Immature natural killer cell (primary cell): ENCODE measurements around the gene C14orf132. TPM values are rescaled to one million over a fixed set of nuclear protein-coding genes. Genes with fewer than 3 reads are reported as not detected.

Experiments used
- DNase-seq, 3 donors: peaks; one replicate each; pipeline ENCODE4 v3.0.0; 2022; ENCODE audit warnings: mixed read lengths in 1 of 3
- H3K27ac Mint-ChIP-seq, 6 donors: one replicate each; pipeline ENCODE4 v1.8.0; 2020; ENCODE audit warnings: mixed read lengths in 6 of 6, mild to moderate bottlenecking in 5 of 6, inconsistent platforms in 4 of 6, moderate library complexity in 3 of 6
- H3K27me3 Mint-ChIP-seq, 3 donors: one replicate each; pipeline ENCODE4 v1.8.0; 2020 to 2021; ENCODE audit warnings: low read depth in 3 of 3, mild to moderate bottlenecking in 3 of 3, mixed read lengths in 3 of 3, moderate library complexity in 3 of 3, inconsistent platforms in 1 of 3
- H3K36me3 Mint-ChIP-seq, 3 donors: one replicate each; pipeline ENCODE4 v1.8.0; 2020; ENCODE audit warnings: mixed read lengths in 3 of 3, inconsistent platforms in 2 of 3, mild to moderate bottlenecking in 2 of 3
- H3K4me1 Mint-ChIP-seq, 2 donors: one replicate each; pipeline ENCODE4 v1.8.0; 2020; ENCODE audit warnings: inconsistent platforms in 2 of 2, mild to moderate bottlenecking in 2 of 2, mixed read lengths in 2 of 2, moderate library complexity in 1 of 2
- H3K4me3 Mint-ChIP-seq, 5 donors: one replicate each; pipeline ENCODE4 v1.8.0; 2020; ENCODE audit warnings: mild to moderate bottlenecking in 5 of 5, mixed read lengths in 5 of 5, inconsistent platforms in 3 of 5, moderate library complexity in 3 of 5
- H3K9me3 Mint-ChIP-seq, 6 donors: one replicate each; pipeline ENCODE4 v1.8.0; 2020; ENCODE audit warnings: mild to moderate bottlenecking in 6 of 6, mixed read lengths in 6 of 6, inconsistent platforms in 4 of 6, moderate library complexity in 3 of 6
- polyA plus RNA-seq, 3 donors: library from polyadenylated mRNA; unstranded; fragments of 300-500 nt; fragmentation: Illumina TruSeq; gene quantifications; one replicate each; pipeline ENCODE4 v1.2.3, GENCODE V29; 2021

C14orf132 gene
- polyA plus RNA-seq, 3 donors from 2014 or later = not detected

- Mint-ChIP-seq H3K36me3 (no peaks in the 10 kb centered on the region), H3K27me3 (peaks cover 2 to 8% (median 3%) of the 10 kb centered on the region in 3 donors), H3K4me3 (no peak overlapping the region), H3K9me3 (no peaks in the 10 kb centered on the region), H3K27ac (no peak overlapping the region), H3K4me1 (no peaks in the 10 kb centered on the region)
- DNase-seq = no peak
Measured at GRCh38 chr14:96058576-96059200, 19.5 kb downstream of the C14orf132 start.

- Mint-ChIP-seq H3K27me3 (peaks cover 2 to 10% (median 3%) of the 10 kb centered on the region in 3 donors), H3K4me3 (no peak overlapping the region), H3K9me3 (no peaks in the 10 kb centered on the region), H3K27ac (no peak overlapping the region), H3K4me1 (no peaks in the 10 kb centered on the region), H3K36me3 (no peaks in the 10 kb centered on the region)
- DNase-seq = no peak
Measured at GRCh38 chr14:96059519-96060135, 20.5 kb downstream of the C14orf132 start.

DNA sequence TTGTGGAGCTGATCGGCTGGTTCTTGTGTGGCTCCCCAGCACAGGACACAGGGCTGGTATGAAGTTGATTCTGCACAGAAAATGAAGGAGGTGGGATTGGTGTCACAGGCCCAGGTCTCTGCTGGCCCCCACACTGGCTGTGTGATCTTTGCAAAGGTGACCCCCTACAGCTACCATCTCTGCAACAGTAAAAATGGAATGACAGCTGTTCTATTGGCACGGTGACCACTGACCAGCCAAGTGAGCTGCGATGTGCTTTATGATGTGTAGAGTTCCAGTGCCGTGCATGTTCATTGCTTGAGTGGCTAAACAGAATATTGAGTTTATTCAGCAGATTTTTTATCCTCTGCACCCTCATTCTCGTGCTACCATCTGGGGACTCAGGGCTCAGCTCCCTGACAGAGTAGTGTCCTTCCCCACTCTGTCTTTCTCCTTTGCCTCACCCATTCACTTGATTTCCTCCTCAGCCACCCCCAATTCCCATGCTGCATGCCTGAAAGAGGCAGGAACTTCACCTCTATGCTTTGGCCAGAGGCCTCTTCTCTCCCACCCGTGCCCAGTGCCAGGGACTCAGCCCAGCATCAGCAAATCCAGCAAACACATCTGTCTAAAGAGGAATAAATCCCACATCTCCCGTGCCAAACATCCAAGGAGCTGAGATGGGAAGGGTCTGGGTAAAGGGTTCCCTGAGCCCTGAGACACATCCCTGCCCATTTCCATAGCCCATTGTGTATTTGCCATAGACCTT lies 21.2 kb downstream of the C14orf132 start:
- Mint-ChIP-seq H3K4me1 (no peaks in the 10 kb centered on the region), H3K9me3 (no peaks in the 10 kb centered on the region), H3K27ac (no peak overlapping the region), H3K27me3 (peaks cover 3 to 10% (median 7%) of the 10 kb centered on the region in 3 donors), H3K36me3 (no peaks in the 10 kb centered on the region), H3K4me3 (no peak overlapping the region)
- DNase-seq = no peak

- Mint-ChIP-seq H3K9me3 (no peaks in the 10 kb centered on the region), H3K27me3 (peaks cover 3 to 10% (median 7%) of the 10 kb centered on the region in 3 donors), H3K27ac (no peak overlapping the region), H3K4me3 (no peak overlapping the region), H3K36me3 (no peaks in the 10 kb centered on the region), H3K4me1 (no peaks in the 10 kb centered on the region)
- DNase-seq = no peak
Measured at GRCh38 chr14:96062010-96062409, 22.8 kb downstream of the C14orf132 start.

- Mint-ChIP-seq H3K4me1 (no peaks in the 10 kb centered on the region), H3K9me3 (no peaks in the 10 kb centered on the region), H3K27me3 (peaks cover 3 to 10% (median 7%) of the 10 kb centered on the region in 3 donors), H3K4me3 (no peak overlapping the region), H3K36me3 (no peaks in the 10 kb centered on the region), H3K27ac (no peak overlapping the region)
- no peak for DNase-seq
Measured at GRCh38 chr14:96062506-96062905, 23.3 kb downstream of the C14orf132 start.

- no peaks in the 10 kb centered on the region for H3K4me1 Mint-ChIP-seq
- peaks cover 3 to 9% (median 7%) of the 10 kb centered on the region in 3 donors for H3K27me3 Mint-ChIP-seq
- H3K36me3 Mint-ChIP-seq = no peaks in the 10 kb centered on the region
- no peaks in the 10 kb centered on the region for H3K9me3 Mint-ChIP-seq
- H3K4me3 Mint-ChIP-seq = no peak overlapping the region
- no peak overlapping the region for H3K27ac Mint-ChIP-seq
- DNase-seq = no peak
Measured at GRCh38 chr14:96064866-96065265, 25.7 kb downstream of the C14orf132 start.

DNA sequence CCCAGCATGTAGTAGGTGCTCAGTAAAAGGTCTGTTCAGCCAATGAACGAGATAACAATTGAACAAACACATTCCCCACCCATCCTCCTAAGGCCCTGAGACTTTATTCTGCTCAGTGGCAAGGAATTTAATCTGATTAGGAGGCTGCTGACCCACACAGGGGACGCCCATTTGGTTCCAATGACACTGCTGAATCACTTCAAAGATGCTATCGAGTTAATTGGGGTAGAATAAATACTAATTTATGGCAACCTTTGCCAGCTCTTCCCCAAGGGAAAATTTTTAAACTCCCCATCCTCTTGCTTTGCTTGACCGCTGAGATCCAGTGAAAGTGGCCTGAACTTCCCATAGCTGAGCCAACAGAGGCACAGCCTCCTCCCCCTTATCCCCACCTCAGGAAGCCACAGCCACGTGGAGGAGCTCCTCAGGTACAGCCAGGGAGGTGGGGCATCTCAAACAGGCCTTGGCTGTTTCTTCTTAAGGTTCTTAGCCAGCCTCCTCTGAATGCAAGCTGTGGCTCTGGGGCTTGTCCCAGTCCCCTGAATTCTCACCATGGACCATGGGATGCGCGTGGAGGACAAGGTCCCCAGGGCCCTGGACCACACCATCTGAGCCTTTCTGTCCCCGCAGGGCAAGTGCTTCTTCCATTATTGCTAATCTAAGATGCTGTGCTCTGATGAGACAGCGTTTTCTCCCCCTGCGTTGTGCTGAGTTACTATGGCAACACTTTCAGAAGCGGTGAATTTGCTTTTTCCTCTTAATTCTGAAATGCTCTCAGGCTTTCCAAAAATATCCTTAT lies 26.7 kb downstream of the C14orf132 start:
- Mint-ChIP-seq H3K4me1 (no peaks in the 10 kb centered on the region), H3K36me3 (no peaks in the 10 kb centered on the region), H3K4me3 (no peak overlapping the region), H3K27ac (no peak overlapping the region), H3K9me3 (no peaks in the 10 kb centered on the region), H3K27me3 (peaks cover 2 to 9% (median 4%) of the 10 kb centered on the region in 3 donors)
- no peak for DNase-seq

DNA sequence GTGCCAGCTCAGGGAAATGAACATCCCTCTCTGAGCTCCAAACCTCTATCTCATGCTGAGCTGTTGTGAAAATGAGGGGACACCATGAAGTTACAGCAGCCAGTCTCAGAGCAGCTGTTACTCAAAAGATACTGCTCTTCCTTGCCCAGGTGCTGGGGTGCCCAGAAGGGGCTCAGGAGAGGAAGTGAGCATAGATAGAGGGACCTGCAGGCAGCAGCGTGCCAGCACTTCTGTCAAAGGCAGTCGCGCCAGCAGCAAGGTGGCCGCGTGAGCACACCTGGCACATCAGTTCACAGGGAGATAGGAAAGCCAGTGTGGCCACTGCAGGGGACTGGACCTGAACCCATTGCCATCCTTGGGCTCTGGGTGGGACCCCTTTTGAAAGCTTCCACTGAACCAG lies 27.8 kb downstream of the C14orf132 start:
- Mint-ChIP-seq H3K4me3 (no peak overlapping the region), H3K27me3 (peaks cover 2 to 9% (median 4%) of the 10 kb centered on the region in 3 donors), H3K9me3 (no peaks in the 10 kb centered on the region), H3K36me3 (no peaks in the 10 kb centered on the region), H3K4me1 (no peaks in the 10 kb centered on the region), H3K27ac (no peak overlapping the region)
- DNase-seq = no peak

GRCh38 chr14:96067985-96068930 lies 29.1 kb downstream of the C14orf132 start:
- peaks cover 2 to 8% (median 6%) of the 10 kb centered on the region in 3 donors for H3K27me3 Mint-ChIP-seq
- no peaks in the 10 kb centered on the region for H3K4me1 Mint-ChIP-seq

GRCh38 chr14:96069421-96069820 lies 30.3 kb downstream of the C14orf132 start:
- Mint-ChIP-seq H3K4me1 (no peaks in the 10 kb centered on the region), H3K9me3 (no peaks in the 10 kb centered on the region), H3K27ac (no peak overlapping the region), H3K4me3 (no peak overlapping the region), H3K36me3 (no peaks in the 10 kb centered on the region), H3K27me3 (peaks cover 2 to 11% (median 6%) of the 10 kb centered on the region in 3 donors)
- no peak for DNase-seq

More at GRCh38 chr14:96067985-96068930, 29.1 kb downstream of the C14orf132 start:
- Mint-ChIP-seq H3K27ac (no peak overlapping the region), H3K36me3 (no peaks in the 10 kb centered on the region), H3K9me3 (no peaks in the 10 kb centered on the region), H3K4me3 (no peak overlapping the region)
- DNase-seq = no peak

- Mint-ChIP-seq H3K27me3 (peaks cover 2 to 9% (median 7%) of the 10 kb centered on the region in 3 donors), H3K9me3 (no peaks in the 10 kb centered on the region), H3K27ac (no peak overlapping the region), H3K36me3 (no peaks in the 10 kb centered on the region), H3K4me3 (no peak overlapping the region), H3K4me1 (no peaks in the 10 kb centered on the region)
- no peak for DNase-seq
Measured at GRCh38 chr14:96071561-96071960, 32.4 kb downstream of the C14orf132 start.

DNA sequence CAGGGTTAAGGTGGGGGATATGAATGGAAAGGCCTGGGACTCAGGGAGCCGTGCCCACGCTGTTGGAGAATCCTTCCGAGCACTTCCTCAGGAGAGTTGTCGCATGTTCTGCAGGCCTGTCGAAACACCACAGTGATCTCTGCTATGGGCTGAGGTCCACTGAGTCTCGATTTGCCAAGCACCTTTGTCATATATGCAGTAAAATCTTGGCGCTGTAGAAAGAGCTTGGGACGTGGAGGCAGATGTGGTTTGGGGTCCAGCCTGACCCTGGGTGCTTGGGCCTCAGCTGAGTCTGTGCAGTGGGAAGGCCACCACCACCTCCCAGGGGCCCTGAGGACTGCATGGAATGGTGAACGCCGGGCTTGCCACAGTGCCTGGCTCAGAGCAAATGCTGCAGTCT lies 32.9 kb downstream of the C14orf132 start:
- Mint-ChIP-seq H3K9me3 (no peaks in the 10 kb centered on the region), H3K27ac (no peak overlapping the region), H3K36me3 (no peaks in the 10 kb centered on the region), H3K27me3 (peaks cover 2 to 9% (median 7%) of the 10 kb centered on the region in 3 donors), H3K4me1 (no peaks in the 10 kb centered on the region), H3K4me3 (no peak overlapping the region)
- no peak for DNase-seq

DNA sequence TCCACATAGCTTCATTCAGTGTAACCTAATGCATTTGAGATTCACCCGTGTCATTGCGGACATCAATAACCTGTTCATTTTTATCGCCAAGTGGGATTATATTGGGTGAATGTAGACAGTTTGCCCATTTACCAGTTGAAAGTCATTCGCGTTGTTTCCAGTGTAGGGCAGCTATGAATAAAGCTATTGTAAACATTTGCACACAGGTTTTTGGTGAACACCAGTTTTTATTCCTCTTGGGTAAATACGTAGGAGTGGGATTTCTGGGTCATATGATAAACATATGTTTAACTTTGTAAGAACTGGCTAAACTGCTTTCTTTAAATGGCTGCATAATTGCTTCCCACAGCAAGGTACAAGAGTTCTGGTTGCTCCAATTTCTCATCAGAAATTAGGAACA lies 33.6 kb downstream of the C14orf132 start:
- H3K4me3 Mint-ChIP-seq = no peak overlapping the region
- no peak overlapping the region for H3K27ac Mint-ChIP-seq
- H3K4me1 Mint-ChIP-seq = no peaks in the 10 kb centered on the region
- H3K27me3 Mint-ChIP-seq = peaks cover 2 to 9% (median 7%) of the 10 kb centered on the region in 3 donors
- H3K9me3 Mint-ChIP-seq = no peaks in the 10 kb centered on the region
- H3K36me3 Mint-ChIP-seq = no peaks in the 10 kb centered on the region
- no peak for DNase-seq
